Fibroblast of villous mesenchyme (primary cell): ENCODE data around the gene WNK2. TPM values are rescaled to one million over a fixed set of nuclear protein-coding genes. Genes with fewer than 3 reads are reported as not detected.
"Not testable (repeated sequence)": the region's sequence is repeated elsewhere in the genome, so short reads cannot be mapped to it uniquely, and the experiment has no call there.

ENCODE experiments used
- DNase-seq: peaks from one replicate; pipeline ENCODE4 v3.0.0-alpha.2; 2010; ENCODE audit warnings: low read depth
- H3K4me3 ChIP-seq: 2 replicates; pipeline ENCODE4 v1.5.1; 2011; ENCODE audit warnings: low read depth, mild to moderate bottlenecking, low read length
- CTCF ChIP-seq: IDR thresholded peaks from 2 replicates; pipeline ENCODE4 v1.5.1; 2012; ENCODE audit warnings: low read depth, mild to moderate bottlenecking, low read length; ENCODE audit not compliant: insufficient read depth
- total RNA-seq: library from RNA; depleted of rRNA; stranded (reverse); fragments of >200 nt; gene quantifications from 2 replicates; pipeline ENCODE4 v1.2.3, GENCODE V29; 2012

Gene WNK2
- total RNA-seq, 1 donor: not detected

- no peak for DNase-seq
Measured at GRCh38 chr9:93141771-93142483, 42.0 kb upstream of the WNK2 start.

GRCh38 chr9:93143830-93144530 is 40.0 kb upstream of the WNK2 start:
- H3K4me3 ChIP-seq: no peak overlapping the region
- TF ChIP-seq CTCF: no peak
- no peak for DNase-seq

More at GRCh38 chr9:93141771-93142483, 42.0 kb upstream of the WNK2 start:
- TF ChIP-seq CTCF: no peak
- H3K4me3 ChIP-seq: no peak overlapping the region

GRCh38 chr9:93146696-93147095 is 37.2 kb upstream of the WNK2 start:
- not testable (repeated sequence) for H3K4me3 ChIP-seq, DNase-seq

- no peak for TF ChIP-seq CTCF
- H3K4me3 ChIP-seq: no peak overlapping the region
- DNase-seq: no peak
Measured at GRCh38 chr9:93147632-93148031, 36.3 kb upstream of the WNK2 start.

- H3K4me3 ChIP-seq: no peak overlapping the region
- no peak for TF ChIP-seq CTCF
Measured at GRCh38 chr9:93148721-93149120, 35.2 kb upstream of the WNK2 start.

GRCh38 chr9:93149361-93149760 is 34.6 kb upstream of the WNK2 start:
- no peak overlapping the region for H3K4me3 ChIP-seq
- no peak for TF ChIP-seq CTCF
- peak; percentile 42 for DNase-seq

More at GRCh38 chr9:93148721-93149120, 35.2 kb upstream of the WNK2 start:
- no peak for DNase-seq

- no peak for TF ChIP-seq CTCF
- no peak overlapping the region for H3K4me3 ChIP-seq
- DNase-seq: no peak
Measured at GRCh38 chr9:93151097-93151784, 32.7 kb upstream of the WNK2 start.
